K562 (cell line): ENCODE measurements around the gene LGALS14. TPM values are rescaled to one million over a fixed set of nuclear protein-coding genes. Genes with fewer than 3 reads are reported as not detected.

Experiments used
- ATAC-seq: fragments of 200-7000 bp; cut with Tn5 transposase; 3 replicates; pipeline ENCODE4 v1.9.1; 2020; ENCODE audit warnings: moderate library complexity
- BruUV-seq: library from RNA; stranded (reverse); fragments of 400-500 nt; replicated peaks from 2 replicates; lab custom pipeline; 2021; lab: Mats Ljungman, UMichigan
- CTCF ChIA-PET: fragments of 300-600 bp; formaldehyde crosslinking; extraction: SDS; loops from one replicate; lab custom pipeline; 2021; ENCODE audit warnings: low intra/inter-chr PET ratio; lab: Yijun Ruan, JAX
- POLR2A ChIA-PET: fragments of 300-600, 350-650 bp; sonication (Branson Sonifier 250); formaldehyde crosslinking; extraction: SDS; loops from one replicate; lab custom pipeline; 2021; ENCODE audit warnings: antibody characterized with exemption, inconsistent platforms; lab: Yijun Ruan, JAX
- DNase-seq, 4 experiments: peaks; one replicate each; pipeline versions ENCODE4 v3.0.0 to v3.0.0-alpha.2; 2011 to 2018; ENCODE audit warnings: low spot score in 3 of 4, mixed read lengths in 3 of 4; ENCODE audit errors: extremely low read depth in 1 of 4
- FAIRE-seq: peaks from 2 replicates; lab custom pipeline; 2011; peaks lifted over from hg19 to GRCh38; lab: Jason Lieb, UNC
- H2AFZ ChIP-seq: 2 replicates; pipeline ENCODE4 v1.6.0; 2011; ENCODE audit warnings: low read depth, low read length, control low read depth, inconsistent platforms
- H3K27ac ChIP-seq: fragments of 200-600 bp; 3 replicates; pipeline ENCODE4 v1.8.0; 2011; ENCODE audit warnings: low read depth, mild to moderate bottlenecking, control low read depth, inconsistent platforms, low read length, moderate library complexity, mixed read lengths; ENCODE audit errors: extremely low read depth
- H3K27me3 ChIP-seq, 2 experiments: fragments of 300-600 bp in 1 of 2; 2 replicates in 1 of 2; 3 replicates in 1 of 2; pipeline versions ENCODE4 v1.6.0 to v1.8.0; 2011; ENCODE audit warnings: inconsistent platforms in 2 of 2, low read length in 2 of 2, mild to moderate bottlenecking in 1 of 2, mixed read lengths in 1 of 2, moderate library complexity in 1 of 2; ENCODE audit not compliant: control insufficient read depth in 2 of 2, insufficient read depth in 2 of 2
- H3K36me3 ChIP-seq: fragments of 300-600 bp; 3 replicates; pipeline ENCODE4 v1.8.0; 2011; ENCODE audit warnings: mild to moderate bottlenecking, low read length, inconsistent platforms; ENCODE audit not compliant: control insufficient read depth, insufficient read depth
- H3K4me1 ChIP-seq, 2 experiments: fragments of 200-600 bp in 1 of 2; replicated peaks in 1 of 2; 2 replicates in 1 of 2; 3 replicates in 1 of 2; pipeline versions ENCODE4 v1.5.1 to v1.8.0; 2011; ENCODE audit warnings: inconsistent platforms in 2 of 2, low read length in 2 of 2, mild to moderate bottlenecking in 1 of 2, mixed read lengths in 1 of 2, moderate library complexity in 1 of 2; ENCODE audit not compliant: control insufficient read depth in 2 of 2, insufficient read depth in 2 of 2
- H3K4me2 ChIP-seq: 2 replicates; pipeline ENCODE4 v1.6.1; 2011; ENCODE audit warnings: low read length, control low read depth, inconsistent platforms, mixed read lengths; ENCODE audit not compliant: insufficient read depth
- H3K4me3 ChIP-seq: fragments of 200-600 bp; sonication (generic), shearing (Covaris generic); 2 replicates; pipeline ENCODE4 v1.5.1; 2016; ENCODE audit warnings: control low read depth, inconsistent platforms
- H3K79me2 ChIP-seq: fragments of 200-600 bp; 3 replicates; pipeline ENCODE4 v1.8.0; 2011; ENCODE audit warnings: low read length, inconsistent platforms; ENCODE audit not compliant: control insufficient read depth, insufficient read depth
- H3K9ac ChIP-seq, 2 experiments: 2 replicates each; pipeline versions ENCODE4 v1.6.0 to v1.6.1; 2011; ENCODE audit warnings: low read depth in 2 of 2, low read length in 2 of 2, control low read depth in 1 of 2, inconsistent platforms in 1 of 2, mild to moderate bottlenecking in 1 of 2, mixed read lengths in 1 of 2; ENCODE audit not compliant: insufficient read depth in 1 of 2
- H3K9me1 ChIP-seq: one replicate; pipeline ENCODE4 v1.6.0; 2011; ENCODE audit warnings: inconsistent platforms, mild to moderate bottlenecking, low read length, moderate library complexity; ENCODE audit not compliant: control insufficient read depth, insufficient read depth
- H3K9me3 ChIP-seq: replicated peaks from 2 replicates; pipeline ENCODE4 v1.5.1; 2011; ENCODE audit warnings: low read depth, low read length, inconsistent platforms; ENCODE audit not compliant: control insufficient read depth, insufficient read depth
- H4K20me1 ChIP-seq: replicated peaks from 2 replicates; pipeline ENCODE4 v1.6.1; 2011; ENCODE audit warnings: low read length, inconsistent platforms, mixed read lengths; ENCODE audit not compliant: control insufficient read depth, insufficient read depth
- HLTF ChIP-seq: fragments of 450-650 bp; IDR thresholded peaks from 2 replicates; pipeline ENCODE4 v1.6.1; 2016
- KDM1A ChIP-seq, 2 experiments: fragments of 450-650 bp; IDR thresholded peaks; 2 replicates each; pipeline ENCODE4 v1.6.1; 2016; ENCODE audit warnings: mild to moderate bottlenecking in 2 of 2
- NFIX ChIP-seq: fragments of 250-450 bp; sonication (Bioruptor Pico); IDR thresholded peaks from 2 replicates; pipeline ENCODE4 v1.4.0; 2020; ENCODE audit warnings: low read depth, mild to moderate bottlenecking, moderate library complexity
- NKRF ChIP-seq: fragments of 450-650 bp; IDR thresholded peaks from 2 replicates; pipeline ENCODE4 v1.6.1; 2016; ENCODE audit warnings: borderline replicate concordance
- RAD21 ChIP-seq, 2 experiments: fragments of 250-450 bp in 1 of 2; fragments of 450-650 bp in 1 of 2; sonication (Bioruptor Pico) in 1 of 2; formaldehyde crosslinking in 1 of 2; IDR thresholded peaks in 1 of 2; conservative IDR thresholded peaks in 1 of 2; 2 replicates each; pipeline versions ENCODE4 v1.4.0 to v1.8.0; 2020 to 2022; ENCODE audit warnings: mild to moderate bottlenecking in 2 of 2, moderate library complexity in 1 of 2
- RBM22 ChIP-seq: fragments of 200-400 bp; formaldehyde crosslinking; IDR thresholded peaks from 2 replicates; pipeline ENCODE4 v1.6.1; 2018; ENCODE audit warnings: low read length, low read depth; ENCODE audit not compliant: poor library complexity, severe bottlenecking
- SOX6 ChIP-seq: fragments of 450-650 bp; IDR thresholded peaks from 2 replicates; pipeline ENCODE4 v1.6.1; 2014; ENCODE audit warnings: mild to moderate bottlenecking
- TCFL5 ChIP-seq: fragments of 250-450 bp; sonication (Bioruptor Pico); conservative IDR thresholded peaks from 2 replicates; pipeline ENCODE4 v1.6.1; 2021; ENCODE audit warnings: mild to moderate bottlenecking, moderate library complexity, matching md5 sums
- ZBTB2 ChIP-seq: fragments of 450-650 bp; IDR thresholded peaks from 2 replicates; pipeline ENCODE4 v1.6.1; 2016; ENCODE audit warnings: antibody characterized with exemption
- ZC3H8 ChIP-seq: fragments of 450-650 bp; IDR thresholded peaks from 2 replicates; pipeline ENCODE4 v1.6.1; 2017
- ZKSCAN8 ChIP-seq: fragments of 200-800 bp; sonication (Bioruptor generic); IDR thresholded peaks from 2 replicates; pipeline ENCODE4 v1.6.1; 2016; ENCODE audit warnings: missing genetic modification characterization, missing compliant biosample characterization
- ZNF212 ChIP-seq: fragments of 450-650 bp; formaldehyde crosslinking; IDR thresholded peaks from 2 replicates; pipeline ENCODE4 v1.4.0; 2020; ENCODE audit warnings: mild to moderate bottlenecking
- ZNF512 ChIP-seq: IDR thresholded peaks from 2 replicates; pipeline ENCODE4 v1.6.1; 2016; ENCODE audit warnings: missing genetic modification characterization, missing compliant biosample characterization
- ZNF592 ChIP-seq: fragments of 450-650 bp; IDR thresholded peaks from 2 replicates; pipeline ENCODE4 v1.6.1; 2017; ENCODE audit warnings: antibody characterized with exemption, mild to moderate bottlenecking
- ZNF696 ChIP-seq: fragments of 250-450 bp; sonication (Bioruptor Pico); conservative IDR thresholded peaks from 2 replicates; pipeline ENCODE4 v1.4.0; 2020; ENCODE audit warnings: mild to moderate bottlenecking, moderate library complexity
- WGBS: fragments of 100-300 bp; shearing (Covaris generic); methylation state at CpG from one replicate; pipeline ENCODE4 v1.1.6; 2016; ENCODE audit warnings: low coverage, mixed read lengths; ENCODE audit not compliant: insufficient coverage; ENCODE audit errors: missing lambda C conversion rate; 5-methylcytosine and 5-hydroxymethylcytosine counted together
- in situ Hi-C: fragments of 300-500 bp; cut with MboI; formaldehyde crosslinking; loops from 4 replicates; pipeline ENCODE4 v1.15.0; 2018; ENCODE audit warnings: inconsistent platforms, mixed read lengths
- intact Hi-C: fragments of 100-400 bp; cut with micrococcal nuclease; formaldehyde crosslinking; loops from 2 replicates; pipeline ENCODE4 v1.14.2; 2022
- polyA plus RNA-seq, 8 experiments: library from polyadenylated mRNA; depleted of rRNA in 4 of 8; stranded (reverse) in 5 of 8; unstranded in 3 of 8; fragments of >200 nt; fragmentation: Nextera tagmentation in 2 of 8; fragmentation: Illumina TruSeq in 1 of 8; extraction: Ambion mirVana in 2 of 8; extraction: Trizol in 1 of 8; gene quantifications; 2 replicates each; pipeline versions ENCODE4 v1.2.1 to v1.2.3, GENCODE V29; 2011 to 2014; ENCODE audit warnings: inconsistent platforms in 1 of 8, missing spikeins in 1 of 8
- total RNA-seq, 7 experiments: library from RNA; depleted of rRNA in 6 of 7; stranded (reverse); fragments of >200 nt in 6 of 7; fragmentation: Illumina TruSeq in 2 of 7; extraction: Trizol in 2 of 7; gene quantifications; 2 replicates each; pipeline versions ENCODE4 v1.2.1 to v1.2.3, GENCODE V29; 2011 to 2021; ENCODE audit warnings: low replicate concordance in 1 of 7

LGALS14 gene
- total and polyA plus RNA-seq, 9 of the 15 experiments (the other 6 are each of a cell fraction or from before 2014, with no cell fraction given) = not detected

- BruUV-seq = no TSS peak
- TF ChIP-seq ZNF212 (CRISPR knock-in tag) (no peak), SOX6 (no peak), RBM22 (no peak), TCFL5 (CRISPR knock-in tag) (no peak), ZKSCAN8 (no peak), ZNF696 (CRISPR knock-in tag) (no peak), RAD21 (CRISPR knock-in tag; conservative IDR thresholded peaks at IDR 0.05 in 1 of 2, IDR thresholded peaks at IDR 0.05 in 1 of 2) (no peak), NKRF (no peak), KDM1A (IDR thresholded peaks at IDR 0.05) (no peak), ZNF592 (no peak), ZC3H8 (no peak), ZBTB2 (no peak), HLTF (no peak), NFIX (CRISPR knock-in tag) (no peak), ZNF512 (tag) (no peak)
- no peaks in the 10 kb centered on the region for H3K79me2 ChIP-seq
- no peak overlapping the region for H3K4me3 ChIP-seq
- intact Hi-C loops = no loop called here
- no peaks in the 10 kb centered on the region for H3K36me3 ChIP-seq
- no peak overlapping the region for H3K4me2 ChIP-seq
- in situ Hi-C loops = no loop called here
- ChIA-PET POLR2A (no interaction called here), CTCF (no interaction called here)
- DNase-seq = no peak
- no peaks in the 10 kb centered on the region for H3K4me1 ChIP-seq
- H3K27ac ChIP-seq = no peak overlapping the region
- 0% methylated on average over 3 of the region's 3 CpGs for WGBS
- H3K9ac ChIP-seq = no peak overlapping the region
- no peak for ATAC-seq
- no peaks in the 10 kb centered on the region for H3K9me3 ChIP-seq
- peaks cover 3 to 6% of the 10 kb centered on the region in 2 experiments; a peak in 3 of 5 replicates for H3K27me3 ChIP-seq
- H3K9me1 ChIP-seq = no peaks in the 10 kb centered on the region
- H2AFZ ChIP-seq = no peak overlapping the region
- H4K20me1 ChIP-seq = no peaks in the 10 kb centered on the region
- no peak for FAIRE-seq
Observed at GRCh38 chr19:39686739-39687138, 17.5 kb upstream of the LGALS14 start.
